ENCODE data around the gene HERC5.

The HERC5 gene

GRCh38 chr4:88523325-88524129 lies 66.6 kb downstream of the HERC5 start, which contains the start of gene PYURF:
TSS of gene PYURF (minus strand) at chr4:88523776. CDS start at chr4:88523700, 76 bp downstream.
- DNase-seq = peak; percentile 80

- no peak for DNase-seq
Measured at GRCh38 chr4:88524171-88524570, 67.3 kb downstream of the HERC5 start.

GRCh38 chr4:88526221-88526815 lies 69.4 kb downstream of the HERC5 start:
- peak; percentile 43 for DNase-seq

- no peak for DNase-seq
Measured at GRCh38 chr4:88527787-88528186, 70.9 kb downstream of the HERC5 start.

- DNase-seq = no peak
Measured at GRCh38 chr4:88528861-88529260, 71.9 kb downstream of the HERC5 start.

GRCh38 chr4:88531549-88531948 lies 74.6 kb downstream of the HERC5 start:
- no peak for DNase-seq

- no peak for DNase-seq
Measured at GRCh38 chr4:88533088-88533790, 76.3 kb downstream of the HERC5 start.

DNA sequence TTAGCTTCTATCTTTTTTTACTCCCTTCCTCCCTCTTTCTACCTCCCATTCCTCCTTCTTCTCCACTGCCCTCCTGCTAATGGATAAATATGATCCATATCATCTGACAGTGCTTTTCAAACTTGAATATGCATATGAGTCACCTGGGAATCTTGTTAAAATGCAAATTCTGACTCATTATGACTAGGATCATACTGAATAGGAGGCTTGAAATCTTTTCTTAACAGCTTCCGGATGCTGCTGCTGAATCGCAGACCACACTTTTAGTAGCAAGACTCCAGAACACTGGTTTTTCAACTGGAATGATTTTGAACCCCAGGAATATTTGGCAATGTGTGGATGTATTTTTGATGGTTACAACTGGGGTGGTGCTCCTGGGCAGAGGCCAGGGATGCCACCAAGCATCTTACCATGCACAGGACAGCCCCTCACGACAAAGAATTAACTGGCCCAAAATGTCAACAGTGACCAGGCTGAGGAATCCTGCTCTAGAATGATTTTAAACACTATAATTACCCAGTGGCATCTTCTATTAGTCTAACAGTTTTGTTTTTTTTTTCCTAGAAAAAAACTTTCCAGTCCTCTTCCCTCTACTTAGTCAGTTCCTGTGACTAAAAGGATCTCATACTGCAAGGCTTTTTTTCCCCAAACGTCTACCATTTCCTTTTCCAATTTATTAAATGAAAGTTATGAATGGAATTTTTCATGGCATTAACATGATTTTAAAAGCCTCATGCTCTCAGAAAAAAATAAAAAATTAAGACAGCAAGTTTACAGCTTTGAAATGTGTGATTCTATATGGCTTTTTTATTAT lies 77.2 kb downstream of the HERC5 start:
- DNase-seq = no peak

DNA sequence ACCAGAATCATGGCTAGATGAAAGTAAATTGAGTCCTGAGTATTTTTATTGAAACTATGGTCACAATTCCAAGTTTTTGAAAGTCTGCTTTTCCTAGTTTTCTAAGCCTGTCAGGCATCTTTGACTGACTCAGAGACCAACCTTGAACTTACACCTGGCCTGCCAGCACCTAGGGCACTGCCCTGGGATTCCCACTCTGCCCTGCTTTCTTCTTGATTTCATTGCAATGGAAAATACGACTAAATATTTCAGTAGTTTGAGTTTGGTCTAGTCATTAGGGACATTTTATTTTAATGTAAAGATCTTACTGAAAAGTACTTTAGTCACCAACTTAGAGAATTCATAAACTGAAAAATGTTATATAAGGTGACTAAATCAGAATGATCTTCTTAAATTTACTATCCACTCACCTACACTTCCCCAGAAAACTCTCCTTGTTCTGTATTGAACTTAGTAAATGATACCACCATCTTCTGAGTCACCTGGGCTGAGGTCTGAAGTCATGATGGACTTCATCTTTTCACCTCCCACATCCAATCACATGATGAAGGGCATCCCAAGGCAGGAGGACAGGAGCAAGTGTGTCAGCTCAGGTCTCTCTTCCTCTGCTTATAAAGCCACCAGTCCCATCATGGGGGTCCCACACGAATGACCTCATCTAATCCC lies 78.3 kb downstream of the HERC5 start:
- DNase-seq = no peak

DNA sequence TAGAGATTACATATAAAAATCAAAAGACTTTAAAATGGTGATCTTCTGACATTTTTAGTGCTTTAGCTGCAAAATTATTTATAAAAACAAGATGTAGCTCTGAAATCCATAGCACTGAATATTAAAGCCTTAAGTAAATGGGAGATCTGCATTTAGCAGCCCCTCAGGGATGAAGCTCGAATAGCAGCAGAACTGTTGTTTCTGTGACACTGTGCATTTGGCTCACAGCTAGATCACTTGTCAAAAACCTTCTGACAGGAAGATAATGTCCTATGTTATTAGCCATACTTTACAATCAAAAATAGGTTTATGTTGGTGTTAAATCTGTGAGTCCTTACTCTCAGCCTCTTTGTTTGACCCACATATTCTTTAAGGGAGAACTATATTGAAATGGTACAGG lies 80.8 kb downstream of the HERC5 start:
- no peak for DNase-seq

DNA sequence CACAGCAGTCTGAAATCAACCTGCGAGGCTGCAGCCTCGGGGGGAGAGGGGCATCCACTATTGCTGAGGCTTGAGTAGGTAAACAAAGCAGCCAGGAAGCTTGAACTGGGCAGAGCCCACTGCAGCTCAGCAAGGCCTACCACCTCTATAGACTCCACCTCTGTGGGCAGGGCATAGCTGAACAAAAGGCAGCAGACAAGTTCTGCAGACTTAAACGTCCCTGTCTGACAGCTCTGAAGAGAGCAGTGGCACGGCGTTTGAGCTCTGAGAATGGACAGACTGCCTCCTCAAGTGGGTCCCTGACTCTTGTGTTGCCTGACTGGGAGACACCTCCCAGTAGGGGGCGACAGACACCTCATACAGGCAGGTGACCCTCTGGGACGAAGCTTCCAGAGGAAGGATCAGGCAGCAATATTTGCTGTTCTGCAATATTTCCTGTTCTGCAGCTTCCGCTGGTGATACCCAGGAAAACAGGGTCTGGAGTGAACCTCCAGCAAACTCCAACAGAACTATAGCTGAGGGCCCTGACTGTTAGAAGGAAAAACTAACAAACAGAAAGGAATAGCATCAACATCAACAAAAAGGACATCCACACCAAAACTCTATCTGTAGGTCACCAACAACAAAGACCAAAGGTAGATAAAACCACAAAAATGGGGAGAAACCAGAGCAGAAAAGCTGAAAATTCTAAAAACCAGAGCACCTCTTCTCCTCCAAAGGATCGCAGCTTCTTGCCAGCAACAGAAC lies 82.6 kb downstream of the HERC5 start:
- peak; percentile 77 for DNase-seq

DNA sequence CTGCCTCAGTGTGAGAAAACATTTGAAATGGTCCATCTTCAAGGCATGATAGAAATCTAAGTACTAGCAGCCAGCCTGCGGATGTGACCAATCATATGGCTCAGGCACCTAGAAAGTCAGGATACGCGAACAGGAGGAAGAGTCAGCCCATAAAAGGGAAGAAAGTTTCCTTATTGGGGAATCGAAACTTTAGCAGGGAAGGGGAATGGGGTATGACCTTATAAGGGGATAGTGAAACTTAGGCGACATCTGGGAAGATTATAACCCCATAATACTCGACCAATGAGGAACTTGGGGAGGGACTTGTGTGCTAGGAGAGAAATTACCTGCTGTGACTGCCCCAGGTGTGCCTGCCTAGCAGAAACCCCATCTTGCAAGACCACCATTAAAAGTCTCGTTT lies 92.9 kb downstream of the HERC5 start:
- no peak for DNase-seq

All from CD4-positive, alpha-beta T cell treated with Interleukin-21 for 1 hour (primary cell).